GM21526 (cell line): ENCODE measurements around the gene PDE5A.

Experiments
- ATAC-seq: cut with Tn5 transposase; IDR thresholded peaks from one replicate; pipeline ENCODE4 v1.9.1; 2021; ENCODE audit warnings: moderate library complexity; ENCODE audit not compliant: unreplicated experiment, low FRiP score

PDE5A gene

DNA sequence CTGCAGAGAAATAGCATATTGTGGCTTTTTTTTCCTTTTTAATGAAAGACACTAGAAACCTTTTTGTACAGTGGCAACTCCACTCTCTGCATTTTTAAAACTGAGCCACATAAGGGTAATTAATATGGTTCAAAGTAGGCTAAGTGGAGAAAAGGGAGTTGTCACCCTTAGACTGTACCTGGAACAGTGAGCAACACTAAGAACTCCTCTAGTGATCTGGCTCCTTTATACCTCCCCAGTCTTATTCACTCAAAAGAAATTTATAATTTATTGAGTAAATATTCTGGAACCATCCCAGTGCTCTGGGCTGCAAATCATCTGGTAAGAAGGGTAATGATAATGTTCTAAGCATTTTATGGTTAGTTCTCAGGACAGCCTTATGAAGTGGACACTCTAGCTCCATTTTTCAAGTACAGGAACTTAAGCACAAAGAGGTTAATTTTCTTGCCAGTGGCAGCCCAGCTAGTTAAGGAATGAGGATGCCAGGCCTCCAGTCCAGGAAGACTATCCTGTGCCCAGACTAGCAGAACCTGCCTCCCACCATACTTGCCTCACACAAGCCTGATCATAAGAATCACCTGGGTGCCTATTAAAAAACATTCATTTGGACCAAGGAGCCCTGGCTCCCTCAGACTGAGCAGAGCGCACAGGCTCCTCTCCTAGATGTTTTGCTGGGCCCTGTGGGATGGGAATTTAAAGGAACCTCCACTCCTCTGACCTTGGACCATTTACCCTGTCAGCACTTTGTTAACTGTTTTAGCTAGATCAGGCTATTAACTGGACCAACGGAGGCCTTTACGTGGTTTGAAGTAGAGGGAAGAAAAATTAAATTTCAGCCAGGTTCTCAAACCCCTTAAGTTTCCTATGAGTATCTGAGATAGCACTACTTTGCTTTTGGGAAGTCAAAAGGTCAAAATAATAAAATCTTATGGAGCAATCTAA lies 102.6 kb downstream of the PDE5A start:
- ATAC-seq: no peak

DNA sequence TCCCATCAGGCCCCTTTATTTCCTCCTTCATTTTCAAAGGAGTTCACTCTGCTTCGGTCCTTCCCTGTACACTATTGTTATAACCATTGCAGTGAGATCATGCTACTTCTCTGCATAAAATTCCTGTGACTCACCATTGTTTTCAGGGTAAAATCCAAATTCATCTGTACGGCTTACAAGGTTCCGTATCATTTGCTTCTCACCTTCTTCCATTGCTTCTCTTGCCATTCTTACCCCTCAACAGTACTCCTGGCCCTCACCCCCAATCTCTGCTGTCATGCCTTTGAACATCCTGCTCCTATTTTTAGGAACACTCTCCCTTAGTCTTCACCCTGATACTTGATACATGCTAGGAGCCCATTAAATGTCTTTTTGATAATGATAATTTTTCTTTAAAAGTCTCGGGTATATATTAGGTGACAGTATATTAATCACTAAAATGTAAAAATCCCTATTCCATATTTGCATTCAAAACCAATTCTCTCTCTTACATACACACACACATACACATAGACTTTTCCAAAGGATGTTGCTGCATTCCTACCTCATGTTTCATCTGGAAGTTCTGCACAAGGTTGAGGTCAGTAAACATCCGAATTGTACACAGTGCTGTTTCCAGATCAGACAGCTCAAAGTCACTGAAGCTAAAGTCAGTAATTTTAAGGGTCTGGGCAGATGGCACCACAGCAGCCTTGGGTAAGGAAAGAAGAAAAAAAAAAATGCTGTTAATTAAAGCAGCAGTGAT lies 103.4 kb downstream of the PDE5A start:
- ATAC-seq: no peak

DNA sequence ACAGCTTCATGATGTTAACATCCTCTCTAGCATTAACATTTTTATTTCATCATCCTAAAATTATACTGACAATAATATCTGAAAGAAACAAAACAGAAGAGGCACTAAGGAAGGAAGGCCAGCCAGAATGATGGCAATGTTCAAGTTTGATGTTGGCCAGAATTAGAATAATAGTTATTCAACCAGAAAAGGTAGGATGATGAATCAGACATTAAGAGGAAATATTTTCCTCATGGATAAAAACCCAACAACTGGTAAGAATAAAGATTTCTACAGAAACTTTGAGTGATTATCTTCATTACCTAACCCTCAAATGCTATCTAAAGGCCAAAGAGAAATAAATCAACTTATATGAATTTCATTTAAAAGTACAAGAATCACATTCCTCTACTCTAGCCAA lies 105.2 kb downstream of the PDE5A start:
- no peak for ATAC-seq

DNA sequence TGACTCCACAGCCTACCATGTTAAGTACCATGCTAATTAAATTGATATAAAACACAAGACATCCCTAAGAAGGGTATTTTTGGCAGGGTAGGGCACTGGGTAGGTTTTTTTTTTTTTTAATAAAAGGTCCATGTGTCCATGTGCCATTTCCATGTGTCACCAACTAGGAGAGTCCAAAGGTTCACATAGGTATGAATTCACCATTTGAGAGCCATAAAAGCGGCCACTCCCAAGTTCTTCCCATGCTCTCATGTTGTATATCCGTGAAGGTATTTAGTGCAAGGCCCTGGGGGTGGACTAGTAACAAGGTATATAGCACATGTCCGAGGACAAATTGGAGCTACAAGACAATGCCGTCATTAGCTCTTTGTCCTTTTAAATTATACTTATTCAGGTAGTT lies 107.3 kb downstream of the PDE5A start:
- no peak for ATAC-seq

DNA sequence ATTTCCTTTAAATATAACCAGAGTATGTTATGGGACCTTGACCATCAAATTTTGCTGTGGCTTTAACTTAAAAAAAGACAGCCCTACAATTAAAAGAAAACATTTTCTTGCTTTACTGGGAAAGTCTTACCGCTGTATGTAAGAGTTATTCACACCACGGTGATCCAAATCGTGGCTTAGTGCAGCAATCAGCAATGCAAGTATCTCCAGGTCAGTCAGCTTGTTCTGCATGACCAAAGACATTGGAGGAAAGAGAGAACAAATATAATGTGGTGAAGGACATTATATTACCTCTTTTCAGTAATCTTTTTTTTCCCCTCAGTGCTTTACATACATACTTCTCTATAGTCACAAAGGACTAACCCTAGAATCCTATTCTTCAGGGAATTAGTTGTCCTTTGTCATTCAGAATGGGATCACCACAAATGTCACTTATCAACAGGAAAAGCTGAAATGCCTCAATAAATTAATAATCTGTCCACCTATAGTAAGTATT lies 109.6 kb downstream of the PDE5A start:
- ATAC-seq: no peak

DNA sequence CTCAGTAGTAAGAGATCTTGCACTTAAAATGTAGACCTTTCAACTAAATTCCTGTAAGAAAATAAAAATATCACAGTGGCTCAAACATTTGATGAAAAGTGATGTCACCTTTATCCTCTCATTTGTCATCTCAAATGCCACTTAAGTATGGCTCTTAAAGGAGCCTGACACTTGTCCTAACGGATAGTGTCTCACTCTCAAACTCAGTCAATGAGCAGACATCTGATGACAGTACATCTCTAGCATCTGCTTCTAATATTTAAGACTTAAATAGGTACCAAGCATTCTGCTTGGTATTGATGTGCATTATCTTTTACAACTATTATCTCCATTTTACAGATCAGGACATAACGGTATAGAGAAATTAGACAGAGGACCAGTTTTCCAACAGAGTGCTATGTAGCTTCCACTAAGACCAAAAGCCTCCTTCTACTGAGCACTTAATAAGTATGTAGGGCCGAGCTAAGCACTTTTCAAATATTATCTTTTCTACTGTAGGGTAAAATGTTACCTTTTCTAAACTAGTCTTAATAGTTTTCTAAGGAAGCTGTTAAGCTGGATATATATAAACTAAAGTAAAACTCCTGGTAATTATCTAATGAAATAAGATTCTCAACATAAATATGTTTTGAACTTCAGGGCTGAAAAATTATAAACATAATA lies 110.2 kb downstream of the PDE5A start:
- ATAC-seq: no peak

DNA sequence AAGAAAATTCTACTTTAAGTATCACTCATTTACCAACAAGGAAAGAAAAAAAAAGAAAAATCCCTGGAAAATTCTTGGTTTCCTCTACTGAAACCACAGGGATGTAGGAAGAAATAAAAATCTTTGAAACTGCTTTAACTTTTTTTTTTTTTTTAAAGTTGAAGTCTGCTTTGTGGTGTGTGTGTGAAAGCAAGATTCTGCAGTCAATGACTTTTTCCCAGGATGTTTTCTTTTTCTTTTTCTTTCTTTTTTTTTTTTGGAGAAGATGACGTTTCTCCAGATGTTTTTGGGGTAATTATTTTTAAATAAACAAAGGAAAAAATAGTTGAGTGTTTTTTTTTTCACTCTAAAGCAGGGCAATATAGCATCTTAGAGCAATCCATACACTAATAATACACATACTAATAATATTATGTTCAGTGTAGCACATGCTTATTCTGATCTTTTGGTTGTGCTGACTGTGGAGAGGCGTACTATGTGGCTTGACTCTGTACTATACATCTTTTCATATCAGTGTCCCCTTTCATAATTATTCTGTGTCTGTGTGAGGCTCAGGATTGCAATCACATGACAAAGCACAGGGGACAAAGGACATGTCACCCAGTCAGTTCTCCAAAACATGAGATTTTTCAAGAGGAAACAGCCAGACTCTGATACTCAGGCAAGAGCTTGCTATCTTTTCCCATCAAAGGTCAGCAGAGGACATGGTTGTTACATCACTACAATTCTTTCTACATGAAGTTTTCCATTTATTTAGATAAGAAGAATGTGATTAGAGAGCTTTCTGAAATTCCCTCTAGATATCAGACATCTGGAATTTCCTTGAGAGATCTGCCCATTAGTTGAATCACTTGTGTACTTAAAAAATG lies 111.0 kb downstream of the PDE5A start:
- no peak for ATAC-seq

DNA sequence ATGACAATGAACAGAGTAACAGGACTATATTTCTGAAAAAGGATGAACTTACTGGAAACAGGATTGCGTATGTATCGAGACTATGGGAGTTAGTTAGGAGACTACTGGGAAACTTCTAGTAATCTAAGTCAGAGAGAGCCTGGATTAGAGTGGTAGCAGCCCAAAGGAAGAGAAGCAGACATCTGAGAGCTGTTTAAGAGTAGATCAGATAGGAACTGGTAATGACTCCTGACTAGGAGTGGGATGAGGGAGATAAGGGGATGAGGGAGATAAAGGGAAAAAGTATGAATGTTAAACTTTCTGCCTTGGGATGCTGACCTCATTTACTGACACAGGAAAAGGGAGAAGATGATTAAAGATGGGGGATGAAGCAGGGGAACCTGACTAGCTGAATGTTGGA lies 116.2 kb downstream of the PDE5A start:
- ATAC-seq: no peak

DNA sequence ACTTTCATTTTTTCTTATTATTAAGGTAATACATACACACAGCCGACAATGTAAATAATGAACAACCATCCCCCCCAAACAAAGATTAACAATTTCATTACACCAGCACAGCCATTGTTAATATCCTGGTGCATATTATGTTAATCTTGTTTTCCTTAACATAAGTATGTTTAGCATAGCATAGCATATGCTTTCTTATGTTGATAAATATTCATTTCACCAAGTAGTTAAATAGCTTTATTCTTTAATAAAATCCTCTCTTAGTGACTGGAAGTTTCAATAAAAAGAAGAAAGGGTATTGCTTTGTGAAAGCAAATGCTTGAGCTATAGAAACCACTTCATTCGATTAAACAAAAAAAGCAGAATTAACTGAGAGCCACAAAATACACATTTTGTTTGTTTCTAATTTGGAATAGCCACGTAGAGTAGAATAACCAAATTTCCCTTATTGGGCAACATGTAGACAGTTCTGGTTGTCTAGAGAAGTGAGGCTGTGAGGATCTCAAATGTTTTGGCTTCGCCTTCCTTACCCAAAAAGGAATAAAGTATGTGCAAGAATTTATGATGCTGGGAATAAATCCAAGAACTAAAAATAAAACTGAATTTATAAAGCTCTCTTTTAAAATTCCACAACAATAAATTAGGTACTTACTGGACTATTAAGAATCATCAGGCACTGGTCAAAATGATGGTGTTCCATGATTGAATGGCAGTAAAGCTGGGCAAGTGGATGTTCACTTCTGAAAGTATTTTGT lies 118.0 kb downstream of the PDE5A start:
- ATAC-seq: no peak

DNA sequence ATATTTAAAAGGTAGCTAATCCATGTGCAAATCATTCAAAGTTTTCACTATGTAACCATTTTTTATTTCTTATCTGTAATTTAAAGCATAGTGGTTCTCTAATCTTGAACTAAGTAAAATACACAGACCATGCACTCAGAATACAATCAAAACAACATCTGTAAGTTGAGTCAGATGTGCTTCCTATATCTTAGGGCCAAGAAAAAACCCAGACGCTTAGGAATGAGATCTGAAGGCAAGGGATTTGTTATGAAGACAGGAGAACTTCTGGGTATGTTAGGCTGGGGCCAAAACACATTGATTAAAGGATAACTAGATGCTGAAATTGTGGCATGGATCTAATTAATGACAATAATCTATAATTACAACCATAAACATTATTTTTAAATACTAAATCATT lies 120.3 kb downstream of the PDE5A start:
- no peak for ATAC-seq

DNA sequence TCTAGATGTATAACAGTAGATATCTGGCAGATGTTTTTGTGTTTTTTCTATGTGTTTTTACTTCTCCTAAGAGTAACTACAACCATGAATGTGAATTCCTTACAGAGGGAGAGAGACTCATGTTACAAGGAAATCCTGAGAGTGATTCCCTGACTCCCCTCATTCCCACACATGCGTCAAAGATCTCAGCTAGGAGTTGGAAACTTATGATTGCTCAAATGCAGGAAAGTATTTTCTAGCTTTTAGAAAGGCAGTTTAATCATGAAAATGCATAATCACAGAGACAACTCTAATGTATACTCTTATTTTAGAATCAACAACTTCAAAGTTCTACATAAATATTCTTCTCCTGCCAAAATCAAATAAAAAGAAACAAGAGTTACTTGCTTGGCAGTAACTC lies 121.8 kb downstream of the PDE5A start:
- ATAC-seq: no peak

DNA sequence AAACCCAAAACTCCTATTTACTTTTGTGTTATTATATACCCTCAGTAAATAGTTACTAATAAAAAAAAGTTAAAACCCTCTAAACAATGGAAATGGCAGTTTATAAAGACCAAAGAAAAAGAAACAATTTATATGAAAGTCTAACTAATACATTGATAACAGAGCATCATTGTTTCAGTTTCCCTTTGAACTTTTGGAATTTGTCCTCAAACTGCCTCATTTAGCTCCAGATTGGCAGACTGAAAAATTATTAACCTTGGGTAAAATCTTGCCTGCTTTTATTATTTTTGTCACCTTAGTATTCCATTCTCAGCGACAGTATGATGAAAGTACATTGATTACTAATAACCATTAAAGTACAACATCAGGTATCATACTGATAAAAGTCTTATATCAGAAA lies 124.0 kb downstream of the PDE5A start:
- no peak for ATAC-seq

DNA sequence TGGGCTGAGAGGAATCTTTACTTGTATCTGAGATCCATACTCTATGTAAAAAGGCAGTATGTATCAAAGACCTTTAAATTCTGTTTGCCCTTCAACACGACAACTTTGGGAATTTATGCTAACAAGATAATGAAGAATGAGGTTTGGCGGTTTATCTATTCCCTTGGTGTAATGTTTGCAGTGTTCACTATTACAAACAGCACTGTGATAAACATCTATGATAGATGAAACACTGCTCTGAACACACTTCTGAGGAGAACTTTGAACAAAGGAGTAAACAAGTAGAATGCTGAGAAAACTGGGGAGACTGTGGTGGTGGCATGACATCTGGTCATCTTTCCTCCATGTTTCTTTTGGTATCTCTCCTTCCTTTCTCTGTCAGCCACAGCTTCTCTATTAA lies 126.9 kb downstream of the PDE5A start:
- no peak for ATAC-seq

DNA sequence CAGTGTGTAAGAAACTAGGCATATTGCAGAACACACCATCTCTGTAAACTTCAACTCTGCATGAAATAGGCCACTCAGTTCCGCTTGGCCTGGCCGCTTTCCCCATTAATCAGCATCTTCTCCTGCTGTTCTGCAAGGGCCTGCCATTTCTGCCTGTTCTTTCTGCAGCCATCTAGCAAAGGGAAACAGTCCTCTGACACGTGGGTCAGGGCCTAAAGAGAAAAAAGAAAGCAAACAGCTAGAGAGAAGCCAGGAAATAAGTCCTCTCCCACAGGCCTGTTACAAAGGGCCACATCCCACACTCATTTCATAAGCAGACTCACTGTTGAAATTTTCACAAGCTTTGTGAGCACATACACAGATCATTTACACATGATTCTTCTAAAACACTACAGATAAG lies 130.1 kb downstream of the PDE5A start:
- no peak for ATAC-seq

DNA sequence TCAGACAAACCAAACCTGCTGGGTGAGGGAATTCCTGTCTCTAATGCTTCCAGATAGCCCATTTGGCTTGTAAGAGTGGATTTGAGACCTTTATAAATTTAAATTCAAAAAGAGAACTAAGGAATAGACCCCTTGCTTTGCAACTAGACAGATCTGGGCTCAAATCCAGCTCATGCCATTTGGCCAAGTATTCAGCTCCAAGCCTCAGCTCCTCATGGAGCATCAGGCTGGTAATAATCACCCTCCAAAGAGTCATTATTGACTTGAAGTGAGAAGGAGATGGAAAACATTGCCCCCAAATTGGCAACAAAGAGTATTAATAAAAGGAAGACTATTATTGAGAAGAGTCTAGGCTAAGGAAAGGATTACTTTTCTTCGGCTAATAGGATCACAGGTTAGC lies 134.7 kb downstream of the PDE5A start:
- no peak for ATAC-seq

DNA sequence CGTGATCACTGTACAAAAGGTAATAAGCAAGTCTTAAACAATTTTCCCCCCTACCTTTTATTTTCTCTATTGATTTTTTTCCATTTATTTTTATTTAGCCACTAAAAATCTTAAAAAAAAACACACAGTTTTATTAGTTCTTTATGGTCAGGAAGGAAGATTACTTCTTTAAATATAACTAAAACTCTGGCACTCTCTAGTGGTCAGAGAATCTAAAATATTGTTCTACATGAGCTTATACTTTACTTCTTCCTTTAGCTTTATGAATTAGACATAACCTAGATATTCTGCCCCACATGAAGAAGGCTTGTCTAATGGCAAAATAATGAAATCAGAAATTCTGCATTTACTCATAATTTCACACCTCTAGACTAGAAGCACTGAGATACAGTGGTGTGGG lies 135.2 kb downstream of the PDE5A start:
- ATAC-seq: no peak

DNA sequence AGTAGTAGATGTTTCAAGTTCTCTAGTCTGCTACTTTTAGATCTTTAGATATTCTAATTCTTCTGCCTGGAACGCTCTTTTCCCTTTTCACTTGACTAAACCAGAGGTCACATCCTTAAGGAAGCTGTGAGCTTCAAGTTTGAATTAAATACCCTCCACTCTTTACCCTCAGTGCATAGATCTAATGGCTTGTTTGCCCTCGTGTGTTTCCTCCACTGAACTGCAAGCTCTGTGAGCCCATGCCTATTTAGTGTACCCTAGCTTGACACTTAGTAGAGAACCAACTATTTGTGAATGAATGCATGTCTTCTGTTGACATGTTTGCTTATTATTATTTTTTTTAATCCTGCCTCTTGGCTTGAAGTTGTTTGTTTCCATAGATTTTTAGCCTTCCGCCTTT lies 138.3 kb downstream of the PDE5A start:
- no peak for ATAC-seq

DNA sequence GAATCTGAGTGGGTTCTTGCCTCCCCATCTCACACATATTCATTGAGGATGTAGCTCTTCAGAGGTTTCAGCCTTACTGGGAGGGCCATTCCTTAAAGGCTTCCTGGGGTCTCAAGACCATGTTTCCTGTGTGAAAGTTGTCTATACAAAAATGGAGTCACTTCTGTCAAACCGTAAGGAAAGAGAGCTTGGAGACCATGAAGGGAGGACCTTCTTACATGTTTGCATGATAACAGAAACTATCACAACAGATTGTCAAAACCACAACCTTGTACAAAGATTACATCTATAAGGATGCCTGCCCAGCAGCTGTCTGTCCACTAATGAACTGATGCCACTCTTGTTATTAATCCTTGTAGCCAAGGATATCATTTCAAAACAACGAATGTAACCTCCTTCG lies 139.3 kb downstream of the PDE5A start:
- ATAC-seq: no peak

DNA sequence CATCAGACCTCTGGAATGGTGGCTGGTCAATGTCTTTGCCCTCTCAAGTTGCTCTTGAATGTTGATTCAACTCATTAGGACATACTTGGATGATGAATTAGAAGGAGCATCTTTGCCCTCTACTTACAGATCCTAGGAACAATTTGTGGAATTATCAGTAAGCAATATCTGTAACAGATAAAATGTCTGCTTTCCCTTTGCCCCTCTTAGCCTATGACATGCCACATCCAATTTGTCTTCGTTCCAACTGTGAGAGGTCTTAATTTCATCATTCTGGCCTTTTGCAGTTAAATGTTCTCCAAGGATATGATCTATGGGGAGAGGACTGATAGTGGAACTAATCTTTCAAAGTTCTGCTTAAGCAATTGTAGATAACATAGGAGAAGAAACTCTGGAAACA lies 148.3 kb downstream of the PDE5A start:
- ATAC-seq: no peak

DNA sequence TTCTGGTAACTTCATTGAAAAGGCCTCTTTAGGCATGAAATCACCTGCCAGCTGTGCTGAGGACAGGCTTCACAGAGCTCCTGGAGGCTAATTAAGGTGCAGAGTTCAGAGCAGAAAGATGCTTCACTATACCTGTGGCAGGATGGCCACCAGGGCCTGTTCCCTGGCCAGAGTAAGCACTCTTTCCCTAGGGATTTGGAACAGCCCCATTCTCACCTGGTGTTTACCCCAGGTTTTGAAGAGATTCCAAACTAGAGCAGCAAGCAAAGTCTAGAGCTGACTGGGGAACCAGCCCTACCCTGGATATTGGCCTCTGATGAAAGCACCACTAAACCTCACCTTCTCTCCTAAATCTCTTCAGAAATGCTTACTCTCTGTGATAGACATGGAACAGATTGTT lies 148.8 kb downstream of the PDE5A start:
- ATAC-seq: no peak
